Sciatic nerve (tissue), 2 donors: Measurements from ENCODE around the gene TXNL4A. TPM values are rescaled to one million over a fixed set of nuclear protein-coding genes. Genes with fewer than 3 reads are reported as not detected.
"Not testable (repeated sequence)": the region's sequence is repeated elsewhere in the genome, so short reads cannot be mapped to it uniquely, and the experiment has no call there.

ENCODE experiments used
- ATAC-seq: fragments of 200-7000 bp; cut with Tn5 transposase; one replicate; pipeline ENCODE4 v1.9.1; 2020; ENCODE audit warnings: mild to moderate bottlenecking, moderate library complexity
- DNase-seq: peaks from one replicate; pipeline ENCODE4 v3.0.0-alpha.2; 2020; ENCODE audit warnings: low spot score
- intact Hi-C: fragments of 100-400 bp; cut with DNase I; formaldehyde crosslinking; loops from one replicate; pipeline ENCODE4 v1.14.2; 2022
- total RNA-seq: library from RNA; stranded (reverse); fragmentation: NEBNext Ultra II Directional; extraction: Animal tissue kit (Norgen Biotek cat#: 25700); gene quantifications from one replicate; pipeline ENCODE4 v1.2.1, GENCODE V29; 2021
- donor health status: DM: no; HTN: no; CAD: no.
- donor health status: DM: no; HTN: no; CAD: no.

The TXNL4A gene
- total RNA-seq, 1 donor from 2014 or later: 71.7 TPM

DNA sequence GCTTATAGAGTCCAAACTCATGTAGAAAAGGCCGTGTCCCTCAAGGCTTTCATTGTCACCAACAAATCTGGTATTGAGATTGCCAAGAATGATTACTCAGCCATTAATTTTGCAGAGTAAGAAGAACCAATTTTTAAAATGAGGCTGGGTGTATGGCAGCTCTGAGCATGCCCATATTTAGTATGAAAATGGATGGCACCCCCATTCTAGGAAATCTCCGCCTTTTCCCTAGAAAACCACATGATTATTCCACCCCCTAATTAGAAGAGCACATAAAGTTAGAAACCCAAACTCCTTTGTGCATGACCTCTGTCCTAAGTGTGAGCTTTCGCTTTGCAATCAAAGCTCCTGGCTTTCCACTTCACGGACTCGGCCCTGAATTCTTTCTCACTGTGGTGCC, 14.1 kb upstream of the TXNL4A start:
- intact Hi-C loops: no loop called here
- no peak for ATAC-seq
- no peak for DNase-seq

GRCh38 chr18:80000877-80001276, 12.5 kb upstream of the TXNL4A start:
- ATAC-seq: no peak
- no peak for DNase-seq
- intact Hi-C loops: no loop called here

DNA sequence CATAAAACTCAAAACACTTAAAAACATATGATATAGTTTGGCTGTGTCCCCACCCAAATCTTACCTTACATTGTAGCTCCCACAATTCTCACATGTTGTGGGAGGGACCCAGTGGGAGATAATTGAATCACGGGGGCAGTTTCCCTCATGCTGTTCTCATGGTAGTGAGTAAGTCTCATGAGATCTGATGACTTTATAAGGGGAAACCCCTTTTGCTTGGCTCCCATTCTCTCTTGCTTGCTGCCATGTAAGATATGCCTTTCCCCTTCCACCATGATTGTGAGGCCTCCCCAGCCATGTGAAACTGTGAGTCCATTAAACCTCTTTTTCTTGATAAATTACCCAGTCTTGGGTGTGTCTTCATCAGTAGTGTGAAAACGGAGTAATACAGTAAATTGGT, 11.3 kb upstream of the TXNL4A start:
- intact Hi-C loops, ATAC-seq, DNase-seq: not testable (repeated sequence)

DNA sequence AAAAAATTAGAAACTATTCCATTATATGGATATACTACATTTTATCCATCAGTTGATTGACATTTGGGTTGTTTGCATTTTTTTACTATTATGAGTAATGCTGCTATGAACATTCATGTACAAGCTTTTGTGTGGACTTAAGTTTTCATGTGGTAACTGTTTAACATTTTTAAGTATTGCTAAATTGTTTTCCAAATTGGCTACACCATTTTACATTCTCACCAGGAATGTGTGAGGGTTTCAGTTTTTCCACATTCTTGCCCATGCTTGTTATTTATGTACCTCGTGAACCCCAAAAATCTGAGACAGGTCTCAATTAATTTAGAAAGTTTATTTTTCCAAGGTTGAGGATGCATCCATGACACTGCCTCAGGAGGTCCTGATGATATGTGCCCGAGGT, 3.1 kb upstream of the TXNL4A start:
- intact Hi-C loops: no loop called here
- ATAC-seq: no peak
- DNase-seq: no peak

GRCh38 chr18:79989195-79989497, 783 bp upstream of the TXNL4A start:
- ATAC-seq (peak; percentile 18), DNase-seq (peak; percentile 69)
- intact Hi-C loops: no loop called here

DNA sequence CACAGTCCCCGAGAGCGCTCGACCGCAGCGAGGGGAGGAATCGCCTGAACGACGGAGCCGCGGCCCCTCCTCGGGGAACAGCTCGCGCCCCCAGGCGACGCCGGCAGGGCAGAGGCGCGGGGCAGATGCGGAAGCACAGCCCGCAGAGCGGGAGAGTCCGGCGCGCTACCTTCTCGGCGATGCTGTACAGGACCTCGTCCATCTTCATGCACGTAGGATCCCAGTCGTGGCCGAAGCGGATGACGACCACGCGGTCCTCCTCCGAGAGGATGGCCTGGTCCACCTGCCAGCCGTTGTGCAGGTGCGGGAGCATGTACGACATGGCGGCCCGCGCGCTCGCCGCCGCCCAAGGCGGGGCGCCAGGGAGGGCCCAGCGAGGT, 302 bp downstream of the TXNL4A start:
- intact Hi-C loops: no loop called here
- ATAC-seq (peak; percentile 65), DNase-seq (peak; percentile 79)

GRCh38 chr18:79987566-79987965, 797 bp downstream of the TXNL4A start:
- intact Hi-C loops: no loop called here
- no peak for DNase-seq
- no peak for ATAC-seq

GRCh38 chr18:79986726-79987125, 1.6 kb downstream of the TXNL4A start:
- intact Hi-C loops: no loop called here
- ATAC-seq: no peak
- DNase-seq: no peak

- DNase-seq (no peak), ATAC-seq (no peak)
- intact Hi-C loops: no loop called here
These were observed 3.2 kb downstream of the TXNL4A start for GRCh38 chr18:79985172-79985571.

GRCh38 chr18:79983793-79984192, 4.6 kb downstream of the TXNL4A start:
- no peak for DNase-seq
- intact Hi-C loops: no loop called here
- no peak for ATAC-seq

GRCh38 chr18:79983253-79983652, 5.1 kb downstream of the TXNL4A start:
- DNase-seq (no peak), ATAC-seq (no peak)
- intact Hi-C loops: no loop called here

- ATAC-seq (no peak), DNase-seq (no peak)
- intact Hi-C loops: no loop called here
These were observed 5.6 kb downstream of the TXNL4A start for GRCh38 chr18:79982736-79983135.

- DNase-seq: no peak
- intact Hi-C loops: no loop called here
- no peak for ATAC-seq
These were observed 7.8 kb downstream of the TXNL4A start for GRCh38 chr18:79980585-79980984.

DNA sequence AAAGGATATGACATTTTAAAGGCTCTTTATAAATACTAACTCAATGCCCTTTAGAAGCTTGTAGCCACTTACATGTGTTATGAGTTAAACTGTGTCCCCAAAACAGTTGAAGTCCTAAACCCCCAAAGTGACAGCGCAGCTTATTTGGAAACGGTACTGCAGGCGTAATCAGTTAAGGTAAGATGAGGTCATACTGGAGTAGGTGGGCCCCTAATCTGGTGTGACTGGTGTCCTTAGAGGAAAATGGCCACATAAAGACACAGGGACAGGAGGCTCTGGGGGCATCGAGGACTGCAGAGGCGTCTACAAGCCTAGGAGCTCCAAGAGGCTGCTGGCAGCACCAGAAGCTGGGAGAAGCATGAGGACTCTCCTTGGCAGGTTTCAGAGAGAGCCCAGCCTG, 8.5 kb downstream of the TXNL4A start:
- no peak for ATAC-seq
- DNase-seq: no peak
- intact Hi-C loops: no loop called here

DNA sequence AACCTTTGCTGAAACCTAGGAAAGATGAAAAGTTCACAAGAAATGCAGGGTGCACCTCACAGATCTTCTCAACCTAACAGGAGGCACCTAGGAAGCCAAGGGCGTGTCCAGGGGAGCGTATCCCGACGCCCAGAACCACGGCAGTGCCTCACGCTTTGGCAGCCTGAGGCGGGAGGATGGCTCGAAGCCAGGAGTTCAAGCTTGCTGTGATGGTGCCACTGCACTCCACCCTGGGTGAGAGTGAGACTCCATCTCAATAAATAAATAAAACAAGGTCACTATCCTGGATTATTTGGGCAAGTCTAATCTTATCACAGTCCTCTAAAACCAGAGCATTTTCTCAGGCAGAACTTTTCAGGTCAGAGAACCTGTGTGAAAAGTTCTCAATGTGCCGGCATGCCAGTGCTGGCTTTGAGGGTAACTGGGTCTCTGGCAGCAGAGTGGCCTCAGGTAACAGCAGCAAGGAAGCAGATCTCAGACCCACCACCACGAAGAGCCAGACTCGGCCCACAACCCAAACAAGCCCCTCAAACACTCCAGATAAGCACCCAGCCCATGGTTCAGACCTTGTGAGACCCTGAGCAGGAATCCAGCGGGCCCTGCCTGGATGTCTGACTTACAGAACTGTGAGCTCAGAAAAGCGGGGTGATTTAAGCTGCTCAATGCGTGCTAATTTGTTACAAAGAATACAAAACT, 12.2 kb downstream of the TXNL4A start:
- ATAC-seq: no peak
- intact Hi-C loops: no loop called here

GRCh38 chr18:79975043-79975442, 13.3 kb downstream of the TXNL4A start:
- intact Hi-C loops: no loop called here
- ATAC-seq: no peak
- no peak for DNase-seq

More for the DNA sequence above, 12.2 kb downstream of the TXNL4A start:
- DNase-seq: no peak

DNA sequence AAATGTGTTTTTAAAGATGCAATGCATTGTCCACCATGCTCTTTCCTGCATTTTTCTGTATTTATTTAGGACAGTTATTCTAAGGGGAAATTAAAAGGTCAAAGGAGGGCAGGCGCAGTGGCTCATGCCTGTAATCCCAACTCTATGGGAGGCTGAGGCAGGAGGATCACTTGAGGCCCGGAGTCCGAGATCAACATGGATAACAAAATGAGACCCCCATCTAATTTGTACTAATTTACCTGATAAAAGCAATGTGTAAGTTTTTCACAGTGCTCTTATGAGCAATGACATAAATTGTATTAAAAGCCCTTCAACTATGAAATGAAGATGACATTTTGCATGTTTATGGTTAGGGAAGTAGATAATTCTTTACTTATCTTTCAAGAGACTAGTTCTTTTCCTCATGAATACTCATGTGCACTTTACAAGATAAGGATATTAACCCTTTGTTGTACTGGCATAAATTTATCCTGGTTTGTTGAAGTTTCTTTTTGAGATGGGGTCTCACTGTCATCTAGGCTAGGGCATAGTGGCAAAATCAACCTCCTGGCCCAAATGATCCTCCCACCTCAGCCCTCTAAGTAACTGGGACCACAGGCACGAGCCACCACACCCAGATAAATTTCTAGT, 14.2 kb downstream of the TXNL4A start:
- no peak for DNase-seq
- intact Hi-C loops: no loop called here
- ATAC-seq: no peak

DNA sequence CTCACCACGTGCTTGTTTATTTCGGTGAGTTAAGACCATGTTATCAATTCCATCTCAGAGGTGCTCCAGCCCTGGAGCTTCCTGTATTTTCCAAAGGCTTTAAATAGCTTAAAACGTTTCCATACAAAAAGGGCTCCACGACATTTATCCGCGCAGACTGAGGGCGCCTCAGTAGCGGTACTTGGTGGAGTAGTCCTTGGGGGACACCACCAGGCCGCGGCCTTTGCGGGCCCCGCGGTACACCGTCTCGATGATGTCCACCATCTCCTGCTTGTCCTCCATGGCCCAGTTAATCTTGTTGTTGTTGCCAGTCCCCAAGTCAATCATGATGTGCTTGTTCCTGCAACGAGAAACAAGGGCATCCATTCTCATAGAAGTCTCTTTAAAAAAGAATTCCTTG, 14.8 kb downstream of the TXNL4A start:
- intact Hi-C loops: no loop called here
- ATAC-seq (no peak), DNase-seq (no peak)

GRCh38 chr18:79972720-79973119, 15.6 kb downstream of the TXNL4A start:
- intact Hi-C loops: no loop called here
- no peak for DNase-seq
- ATAC-seq: no peak

- intact Hi-C loops: no loop called here
- DNase-seq (peak; percentile 30), ATAC-seq (no peak)
These were observed 16.4 kb downstream of the TXNL4A start for GRCh38 chr18:79971986-79972385.
